HepG2 (cell line): Measurements from ENCODE around the gene COL8A1. TPM values are rescaled to one million over a fixed set of nuclear protein-coding genes. Genes with fewer than 3 reads are reported as not detected.

Experiments
- AHR ChIP-seq: IDR thresholded peaks from 2 replicates; pipeline ENCODE4 v1.6.1; 2018; ENCODE audit warnings: missing genetic modification reagents, missing compliant biosample characterization
- ARNT ChIP-seq: fragments of 450-650 bp; IDR thresholded peaks from 2 replicates; pipeline ENCODE4 v1.6.1; 2017
- ASH2L ChIP-seq: fragments of 300-600, 200-600 bp; sonication (generic); IDR thresholded peaks from 2 replicates; pipeline ENCODE4 v1.7.0; 2017; ENCODE audit warnings: low read depth, mild to moderate bottlenecking, moderate library complexity, mixed read lengths, low read length; ENCODE audit not compliant: insufficient read length
- CREB1 ChIP-seq, 2 experiments: fragments of 450-650 bp in 1 of 2; IDR thresholded peaks; 2 replicates each; pipeline ENCODE4 v1.6.1; 2016 to 2017; ENCODE audit warnings: control low read depth in 1 of 2, mild to moderate bottlenecking in 1 of 2, missing compliant biosample characterization in 1 of 2, missing genetic modification characterization in 1 of 2
- CREM ChIP-seq, 2 experiments: sonication (generic) in 1 of 2; formaldehyde crosslinking in 1 of 2; IDR thresholded peaks; 2 replicates each; pipeline versions ENCODE4 v1.4.0 to v1.6.1; 2016 to 2020; ENCODE audit warnings: antibody characterized with exemption in 1 of 2, mild to moderate bottlenecking in 1 of 2, missing genetic modification reagents in 1 of 2
- MATR3 ChIP-seq: sonication (generic); formaldehyde crosslinking; IDR thresholded peaks from 2 replicates; pipeline ENCODE4 v1.4.0; 2020; ENCODE audit warnings: missing genetic modification reagents
- MEF2D ChIP-seq: sonication (generic); formaldehyde crosslinking; IDR thresholded peaks from 2 replicates; pipeline ENCODE4 v1.5.1; 2020; ENCODE audit warnings: mild to moderate bottlenecking, missing genetic modification reagents
- MXI1 ChIP-seq: IDR thresholded peaks from 3 replicates; pipeline ENCODE4 v1.6.1; 2012; ENCODE audit warnings: low read depth, low read length, inconsistent platforms, borderline replicate concordance
- PPARG ChIP-seq: conservative IDR thresholded peaks from 2 replicates; pipeline ENCODE4 v1.6.1; 2016; ENCODE audit warnings: missing biosample characterization, missing genetic modification reagents
- SNAPC2 ChIP-seq: sonication (generic); formaldehyde crosslinking; IDR thresholded peaks from 2 replicates; pipeline ENCODE4 v1.8.1; 2022; ENCODE audit warnings: mild to moderate bottlenecking, missing genetic modification reagents
- SP1 ChIP-seq, 2 experiments: fragments of 450-650 bp in 1 of 2; sonication (generic) in 1 of 2; formaldehyde crosslinking in 1 of 2; IDR thresholded peaks; 2 replicates each; pipeline versions ENCODE4 v1.4.0 to v1.6.1; 2016 to 2020; ENCODE audit warnings: missing genetic modification reagents in 1 of 2
- ZNF143 ChIP-seq: sonication (generic); formaldehyde crosslinking; IDR thresholded peaks from 2 replicates; pipeline ENCODE4 v1.4.0; 2020; ENCODE audit warnings: missing genetic modification reagents
- ZNF296 ChIP-seq: sonication (generic); formaldehyde crosslinking; conservative IDR thresholded peaks from 2 replicates; pipeline ENCODE4 v1.5.0; 2020; ENCODE audit warnings: mild to moderate bottlenecking, missing genetic modification reagents
- ZNF451 ChIP-seq: sonication (generic); formaldehyde crosslinking; IDR thresholded peaks from 2 replicates; pipeline ENCODE4 v1.5.0; 2020; ENCODE audit warnings: mild to moderate bottlenecking, missing genetic modification reagents
- ZNF775 ChIP-seq: sonication (generic); formaldehyde crosslinking; IDR thresholded peaks from 2 replicates; pipeline ENCODE4 v1.4.0; 2020; ENCODE audit warnings: missing genetic modification reagents, mild to moderate bottlenecking, moderate library complexity, borderline replicate concordance
- ZNF878 ChIP-seq: sonication (generic); formaldehyde crosslinking; IDR thresholded peaks from 2 replicates; pipeline ENCODE4 v1.8.1; 2023; ENCODE audit warnings: mild to moderate bottlenecking, missing genetic modification reagents, moderate library complexity
- ZSCAN30 ChIP-seq: sonication (generic); formaldehyde crosslinking; IDR thresholded peaks from 2 replicates; pipeline ENCODE4 v1.5.0; 2020; ENCODE audit warnings: mild to moderate bottlenecking, missing genetic modification reagents
- polyA plus RNA-seq, 8 experiments: library from polyadenylated mRNA; depleted of rRNA in 3 of 8; stranded (reverse) in 7 of 8; unstranded in 1 of 8; fragments of >200 nt; fragmentation: Illumina TruSeq in 4 of 8; extraction: Trizol in 4 of 8; gene quantifications; 2 replicates each; pipeline versions ENCODE4 v1.2.1 to v1.2.3, GENCODE V29; 2011 to 2016; ENCODE audit warnings: low read depth in 4 of 8, missing spikeins in 1 of 8, mixed read lengths in 1 of 8; ENCODE audit not compliant: insufficient read depth in 1 of 8
- total RNA-seq, 5 experiments: library from RNA; depleted of rRNA; stranded (reverse); fragments of >200 nt; fragmentation: Illumina TruSeq; extraction: Trizol; gene quantifications; 2 replicates each; pipeline ENCODE4 v1.2.3, GENCODE V29; 2016; ENCODE audit warnings: low read depth in 1 of 5
- TF ChIP-seq, protein P1 (sequence below): IDR thresholded peaks from 2 replicates; pipeline ENCODE4 v1.6.1; 2018; ENCODE audit warnings: missing genetic modification reagents, mild to moderate bottlenecking, missing compliant biosample characterization
- TF ChIP-seq, protein P2 (sequence below): sonication (generic); formaldehyde crosslinking; IDR thresholded peaks from 2 replicates; pipeline ENCODE4 v1.5.0; 2020; ENCODE audit warnings: mild to moderate bottlenecking, missing genetic modification reagents
- TF ChIP-seq, protein P3 (sequence below): sonication (generic); formaldehyde crosslinking; IDR thresholded peaks from 2 replicates; pipeline ENCODE4 v1.5.0; 2020; ENCODE audit warnings: mild to moderate bottlenecking, missing genetic modification reagents, borderline replicate concordance

Gene COL8A1
- total and polyA plus RNA-seq, 2 of the 13 experiments (the other 11 are each of a cell fraction or from before 2014, with no cell fraction given) = not detected

DNA sequence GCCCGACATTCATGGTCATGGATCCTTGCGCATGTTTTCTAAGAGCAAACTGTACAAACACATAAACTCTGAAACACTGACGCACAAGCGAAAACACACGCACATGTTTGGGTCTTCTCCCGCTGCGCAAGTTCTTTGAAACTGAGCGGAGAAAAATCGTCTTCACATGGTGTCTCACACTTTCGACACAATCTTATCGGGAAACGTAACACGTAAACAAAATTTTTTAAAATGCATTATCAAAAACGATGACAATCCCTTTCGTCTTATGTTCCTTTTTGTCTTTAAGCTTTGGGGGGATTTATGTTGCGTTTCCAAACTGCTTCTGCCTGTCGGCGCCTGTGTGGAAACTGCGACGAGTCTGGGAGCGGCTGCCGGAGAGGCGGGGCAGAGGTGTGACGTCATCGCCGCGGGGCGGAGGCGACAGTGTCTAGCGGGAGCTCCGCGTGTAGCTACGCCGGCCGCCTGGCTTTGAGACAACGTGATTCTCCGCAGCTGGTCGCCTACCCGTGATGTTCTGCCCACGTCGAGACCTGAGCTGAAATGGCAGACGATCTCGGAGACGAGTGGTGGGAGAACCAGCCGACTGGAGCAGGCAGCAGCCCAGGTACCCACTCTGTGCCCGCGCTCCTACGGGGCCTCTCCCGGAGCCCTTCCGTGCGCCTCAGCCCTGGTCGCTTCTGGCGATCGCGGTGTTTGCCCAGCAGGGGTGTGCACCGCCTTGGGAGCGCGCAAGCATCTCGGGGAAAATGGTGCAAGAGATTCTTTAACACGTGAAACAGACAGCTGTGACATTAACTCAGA, 179.2 kb downstream of the COL8A1 start, which contains the start of gene CMSS1 (continued):
- no peak for TF ChIP-seq ZSCAN30
- peak; percentile 100 for TF ChIP-seq ASH2L
- TF ChIP-seq MATR3 = no peak
- TF ChIP-seq, protein P1, sequence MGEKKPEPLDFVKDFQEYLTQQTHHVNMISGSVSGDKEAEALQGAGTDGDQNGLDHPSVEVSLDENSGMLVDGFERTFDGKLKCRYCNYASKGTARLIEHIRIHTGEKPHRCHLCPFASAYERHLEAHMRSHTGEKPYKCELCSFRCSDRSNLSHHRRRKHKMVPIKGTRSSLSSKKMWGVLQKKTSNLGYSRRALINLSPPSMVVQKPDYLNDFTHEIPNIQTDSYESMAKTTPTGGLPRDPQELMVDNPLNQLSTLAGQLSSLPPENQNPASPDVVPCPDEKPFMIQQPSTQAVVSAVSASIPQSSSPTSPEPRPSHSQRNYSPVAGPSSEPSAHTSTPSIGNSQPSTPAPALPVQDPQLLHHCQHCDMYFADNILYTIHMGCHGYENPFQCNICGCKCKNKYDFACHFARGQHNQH (CRISPR knock-in tag) = peak; percentile 70
- TF ChIP-seq ZNF296 (CRISPR knock-in tag) = no peak
- peak; percentile 35 for TF ChIP-seq ZNF143 (CRISPR knock-in tag)
- peak; percentile 97 for TF ChIP-seq CREM (IDR thresholded peaks at IDR 0.05)
- TF ChIP-seq CREM (CRISPR knock-in tag; IDR thresholded peaks at IDR 0.05) = peak; percentile 67; the same call in 1 of the 2 replicates
- no peak for TF ChIP-seq ZNF775 (CRISPR knock-in tag)
- TF ChIP-seq ARNT = no peak
- TF ChIP-seq AHR = peak; percentile 82; the same call in 1 of the 2 replicates
- 0 out of 2 replicates have a peak, but pooled peaks have one; percentile 42 for TF ChIP-seq ZNF451 (CRISPR knock-in tag)
- peak; percentile 50; the same call in 1 of the 2 replicates for TF ChIP-seq ZNF878
- TF ChIP-seq, protein P2, sequence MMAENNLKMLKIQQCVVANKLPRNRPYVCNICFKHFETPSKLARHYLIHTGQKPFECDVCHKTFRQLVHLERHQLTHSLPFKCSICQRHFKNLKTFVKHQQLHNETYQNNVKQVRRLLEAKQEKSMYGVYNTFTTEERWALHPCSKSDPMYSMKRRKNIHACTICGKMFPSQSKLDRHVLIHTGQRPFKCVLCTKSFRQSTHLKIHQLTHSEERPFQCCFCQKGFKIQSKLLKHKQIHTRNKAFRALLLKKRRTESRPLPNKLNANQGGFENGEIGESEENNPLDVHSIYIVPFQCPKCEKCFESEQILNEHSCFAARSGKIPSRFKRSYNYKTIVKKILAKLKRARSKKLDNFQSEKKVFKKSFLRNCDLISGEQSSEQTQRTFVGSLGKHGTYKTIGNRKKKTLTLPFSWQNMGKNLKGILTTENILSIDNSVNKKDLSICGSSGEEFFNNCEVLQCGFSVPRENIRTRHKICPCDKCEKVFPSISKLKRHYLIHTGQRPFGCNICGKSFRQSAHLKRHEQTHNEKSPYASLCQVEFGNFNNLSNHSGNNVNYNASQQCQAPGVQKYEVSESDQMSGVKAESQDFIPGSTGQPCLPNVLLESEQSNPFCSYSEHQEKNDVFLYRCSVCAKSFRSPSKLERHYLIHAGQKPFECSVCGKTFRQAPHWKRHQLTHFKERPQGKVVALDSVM (CRISPR knock-in tag) = peak; percentile 25; the same call in 1 of the 2 replicates
- TF ChIP-seq CREB1 (IDR thresholded peaks at IDR 0.05) = peak; percentile 100
- peak; percentile 99 for TF ChIP-seq CREB1 (CRISPR knock-in tag; IDR thresholded peaks at IDR 0.05)
- TF ChIP-seq, protein P3, sequence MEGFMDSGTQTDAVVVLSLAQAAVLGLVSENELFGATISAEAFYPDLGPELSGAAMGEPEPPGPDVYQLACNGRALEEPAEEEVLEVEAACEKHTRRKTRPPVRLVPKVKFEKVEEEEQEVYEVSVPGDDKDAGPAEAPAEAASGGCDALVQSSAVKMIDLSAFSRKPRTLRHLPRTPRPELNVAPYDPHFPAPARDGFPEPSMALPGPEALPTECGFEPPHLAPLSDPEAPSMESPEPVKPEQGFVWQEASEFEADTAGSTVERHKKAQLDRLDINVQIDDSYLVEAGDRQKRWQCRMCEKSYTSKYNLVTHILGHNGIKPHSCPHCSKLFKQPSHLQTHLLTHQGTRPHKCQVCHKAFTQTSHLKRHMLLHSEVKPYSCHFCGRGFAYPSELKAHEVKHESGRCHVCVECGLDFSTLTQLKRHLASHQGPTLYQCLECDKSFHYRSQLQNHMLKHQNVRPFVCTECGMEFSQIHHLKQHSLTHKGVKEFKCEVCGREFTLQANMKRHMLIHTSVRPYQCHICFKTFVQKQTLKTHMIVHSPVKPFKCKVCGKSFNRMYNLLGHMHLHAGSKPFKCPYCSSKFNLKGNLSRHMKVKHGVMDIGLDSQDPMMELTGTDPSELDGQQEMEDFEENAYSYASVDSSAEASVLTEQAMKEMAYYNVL = 0 out of 2 replicates have a peak, but pooled peaks have one; percentile 23
- TF ChIP-seq PPARG (CRISPR knock-in tag) = 0 out of 2 replicates have a peak, but pooled peaks have one; percentile 41
- TF ChIP-seq SP1 (IDR thresholded peaks at IDR 0.05) = no peak
- peak; percentile 89 for TF ChIP-seq SP1 (CRISPR knock-in tag; IDR thresholded peaks at IDR 0.05)
- TF ChIP-seq MXI1 = peak; percentile 87; the same call in 2 of the 3 replicates
- TF ChIP-seq MEF2D = peak; percentile 41; the same call in 1 of the 2 replicates
- no peak for TF ChIP-seq SNAPC2 (CRISPR knock-in tag)
